HG03060 (cell line): ENCODE measurements around the gene NEK8.

Source experiments
- ATAC-seq: cut with Tn5 transposase; IDR thresholded peaks from one replicate; pipeline ENCODE4 v1.9.1; 2021; ENCODE audit warnings: low read depth, moderate number of reproducible peaks; ENCODE audit not compliant: unreplicated experiment

Gene NEK8

DNA sequence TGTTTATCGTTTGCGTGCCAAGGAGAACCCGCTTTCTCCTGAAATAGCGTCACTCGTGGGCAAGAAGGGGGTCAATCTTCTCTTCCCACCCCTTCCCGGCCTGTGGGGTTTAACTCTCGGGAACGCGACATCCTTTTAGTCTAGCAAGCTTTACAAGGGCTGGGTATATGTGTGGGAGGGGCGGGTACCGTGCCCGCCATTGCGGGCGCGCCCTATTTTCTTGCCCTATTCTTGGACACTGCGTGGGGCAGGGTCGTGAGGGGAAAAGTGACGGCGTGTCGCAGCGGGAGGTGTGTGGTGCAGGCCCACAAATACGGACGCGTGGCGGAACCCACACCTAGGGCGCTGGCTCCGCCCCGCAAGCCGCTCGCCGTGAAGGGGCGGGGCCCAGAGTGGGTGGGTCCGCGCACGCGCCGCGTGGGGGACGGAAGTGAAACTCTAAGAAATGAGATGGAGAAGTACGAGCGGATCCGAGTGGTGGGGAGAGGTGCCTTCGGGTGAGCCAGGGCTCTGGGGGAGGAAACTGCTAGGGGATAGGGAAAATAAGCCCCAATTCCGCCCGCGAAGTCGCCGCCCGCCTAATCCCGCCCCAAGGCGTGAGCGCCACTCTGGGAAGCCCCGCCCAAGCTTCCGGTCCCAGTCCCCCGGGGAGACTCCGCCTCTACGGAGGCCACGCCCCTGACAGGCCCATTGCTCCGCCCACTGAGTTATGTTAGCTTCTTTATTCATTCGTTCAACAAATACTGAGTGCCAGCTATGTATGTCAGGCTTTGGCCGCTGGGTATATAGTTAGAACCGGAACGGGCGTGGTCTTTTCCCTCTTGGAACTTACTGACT is at the start of gene NEK8:
Gene NEK8 (plus strand): TSS at position 425 of the 837 bp plus-strand sequence. CDS start 26 bp downstream, at position 451.
- ATAC-seq = peak; percentile 28

DNA sequence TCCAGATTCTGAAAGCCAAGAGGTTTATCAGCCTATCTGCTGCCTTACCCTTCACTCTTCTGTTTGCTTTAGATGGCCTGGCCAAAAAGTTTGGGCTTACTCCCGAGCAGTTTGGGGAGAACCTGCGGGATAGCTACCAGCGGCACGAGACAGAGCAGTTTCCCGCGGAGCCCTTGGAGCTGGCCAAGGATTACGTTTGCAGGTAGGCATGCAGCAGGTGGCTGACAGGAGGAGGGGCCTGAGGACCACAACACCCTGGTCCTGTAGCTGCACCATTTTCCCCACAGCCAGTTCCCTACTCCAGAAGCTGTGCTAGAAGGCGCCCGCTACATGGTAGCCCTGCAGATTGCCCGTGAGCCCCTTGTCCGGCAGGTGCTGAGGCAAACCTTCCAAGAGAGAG is 45.9 kb upstream of the NEK8 start:
- ATAC-seq = no peak

DNA sequence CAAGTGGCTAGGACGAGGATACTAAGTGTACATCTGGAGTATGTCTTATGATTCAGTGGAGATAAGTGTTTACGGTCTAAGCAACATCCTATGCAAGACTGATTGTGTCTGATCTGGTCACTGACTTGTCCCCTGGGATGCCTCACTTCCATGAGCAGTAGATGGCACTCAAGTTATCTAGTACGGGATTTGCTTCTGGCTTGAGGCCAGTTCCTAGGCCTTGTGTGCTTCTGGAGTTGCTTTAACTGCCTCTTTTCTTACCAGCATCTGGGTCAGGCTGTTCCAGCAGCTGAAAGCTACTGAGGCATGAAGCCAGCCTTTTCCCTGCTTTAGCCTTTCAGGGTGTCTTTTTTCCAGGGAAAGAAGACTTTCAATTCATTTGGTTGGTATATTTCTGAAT is 43.6 kb upstream of the NEK8 start:
- ATAC-seq = no peak

DNA sequence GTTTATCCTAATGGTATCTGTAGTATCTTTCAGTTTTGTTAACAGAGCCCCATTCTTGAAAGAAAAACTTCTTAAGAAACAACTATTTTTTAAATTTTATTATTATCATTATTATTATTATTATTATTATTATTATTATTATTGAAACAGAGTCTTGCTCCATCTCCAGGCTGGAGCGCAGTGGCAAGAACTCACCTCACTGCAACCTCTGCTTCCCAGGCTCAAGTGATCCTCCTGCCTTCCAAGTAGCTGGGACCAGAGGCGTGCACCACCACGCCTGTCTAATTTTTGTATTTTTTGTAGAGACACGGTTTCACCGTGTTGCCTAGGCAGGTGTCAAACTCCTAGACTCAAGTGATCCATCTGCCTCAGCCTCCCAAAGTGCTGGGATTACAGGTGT is 43.2 kb upstream of the NEK8 start:
- ATAC-seq = no peak

DNA sequence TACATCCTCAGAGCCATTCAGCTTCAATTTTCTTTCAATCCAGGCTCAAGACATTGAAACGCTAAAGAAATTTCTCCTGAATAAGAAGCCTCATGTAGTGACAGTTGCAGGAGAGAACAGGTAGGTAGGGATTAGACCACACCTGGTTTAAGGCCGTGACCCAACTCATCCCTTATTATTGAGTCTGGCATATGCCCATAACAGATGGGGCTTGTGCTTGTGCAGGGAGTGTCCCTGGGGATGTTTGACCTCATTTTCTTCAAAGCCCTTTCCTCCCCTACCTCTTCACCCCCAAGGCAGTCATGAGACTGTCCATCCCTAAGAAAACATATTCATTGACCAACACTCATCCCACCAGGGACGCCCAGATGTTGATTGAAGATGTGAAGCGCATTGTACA is 42.3 kb upstream of the NEK8 start:
- ATAC-seq = no peak

DNA sequence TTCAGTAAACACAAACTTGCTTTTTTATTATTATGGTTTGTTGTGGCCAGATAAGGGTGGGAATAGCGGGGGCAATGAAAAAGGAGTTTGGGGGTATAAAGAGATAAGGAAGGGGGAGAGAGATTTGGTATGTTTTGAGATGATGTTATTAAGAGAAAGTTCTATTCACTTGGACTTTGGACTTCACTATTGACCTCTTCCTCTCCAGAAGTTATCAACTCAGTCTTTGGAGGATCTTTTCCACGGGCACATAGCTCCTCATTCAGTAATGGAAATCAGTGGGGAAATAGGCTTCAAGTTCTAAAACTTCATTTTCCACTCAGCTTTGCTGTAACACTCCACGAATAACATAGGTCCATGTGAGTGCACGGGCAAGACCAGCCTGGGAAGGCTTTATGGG is 40.1 kb upstream of the NEK8 start:
- ATAC-seq = no peak

DNA sequence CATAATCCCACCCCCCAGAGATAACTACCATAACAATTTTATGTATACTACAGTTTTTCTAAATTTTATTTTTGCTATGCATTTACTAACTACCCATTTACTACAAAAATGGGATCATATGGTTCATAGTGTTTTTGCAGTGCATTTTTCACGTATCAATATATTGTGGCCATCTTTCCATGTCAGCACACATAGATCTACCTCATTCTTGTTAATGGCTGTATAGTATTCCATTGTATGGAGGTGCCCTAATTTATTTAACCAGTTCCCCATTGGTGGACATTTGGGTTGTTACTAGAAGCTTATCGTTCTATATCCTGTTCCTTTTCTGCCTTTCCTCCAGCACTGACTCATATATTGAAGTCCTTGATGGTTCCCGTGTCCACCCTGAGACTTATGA is 39.6 kb upstream of the NEK8 start:
- ATAC-seq = no peak

DNA sequence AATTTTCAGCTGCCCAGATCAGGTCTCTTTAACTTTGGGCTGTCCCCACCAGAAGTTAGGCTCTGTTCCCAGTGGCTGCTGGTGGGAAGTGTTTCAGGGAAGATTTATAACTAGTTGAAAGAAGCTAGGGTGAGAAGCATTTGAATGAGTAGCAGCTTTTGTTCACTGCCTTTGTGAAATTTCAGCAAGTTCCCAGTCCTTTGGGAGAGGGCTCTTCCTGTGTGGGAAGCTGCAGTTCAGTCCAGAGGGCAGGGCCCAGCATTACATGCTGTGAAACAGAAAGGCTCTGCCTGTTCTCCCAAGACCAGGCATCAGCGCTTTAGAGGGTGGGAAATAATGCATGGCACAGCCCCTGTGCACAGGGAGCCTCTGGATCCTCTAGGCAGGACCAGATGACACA is 34.7 kb upstream of the NEK8 start:
- no peak for ATAC-seq

DNA sequence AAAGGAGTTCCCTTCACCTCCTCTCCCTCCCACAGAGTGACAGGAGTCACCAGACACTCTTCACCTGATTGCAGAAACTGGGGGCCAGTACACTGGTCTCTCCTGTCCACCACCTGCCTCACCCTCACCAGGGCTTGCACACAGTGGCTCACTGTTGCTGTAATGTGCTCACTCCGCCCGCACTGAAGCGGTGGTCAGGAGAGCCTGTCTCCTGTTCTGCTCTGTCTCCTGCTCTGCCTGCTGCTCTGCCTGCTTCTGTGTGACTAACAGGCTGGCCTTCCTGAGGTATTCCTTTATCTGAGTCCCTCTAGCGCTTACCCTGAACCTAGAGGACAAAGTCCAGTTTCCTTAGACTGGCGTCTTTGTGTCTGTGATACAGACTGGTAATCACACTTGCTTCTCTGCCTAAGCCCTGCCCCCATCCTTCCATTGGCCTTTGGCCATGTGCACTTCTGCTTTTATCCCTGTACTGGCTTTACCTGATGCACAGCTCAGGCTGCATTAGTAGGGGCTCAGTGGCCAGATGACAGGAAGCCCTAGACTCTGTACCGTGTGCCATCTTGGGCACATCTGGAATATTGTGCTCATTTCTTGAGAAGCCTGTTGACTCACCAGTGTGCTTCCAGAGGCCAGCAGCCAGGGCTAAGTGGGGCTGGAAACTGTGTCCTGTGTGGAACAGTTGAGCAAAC is 30.2 kb upstream of the NEK8 start:
- ATAC-seq = no peak

DNA sequence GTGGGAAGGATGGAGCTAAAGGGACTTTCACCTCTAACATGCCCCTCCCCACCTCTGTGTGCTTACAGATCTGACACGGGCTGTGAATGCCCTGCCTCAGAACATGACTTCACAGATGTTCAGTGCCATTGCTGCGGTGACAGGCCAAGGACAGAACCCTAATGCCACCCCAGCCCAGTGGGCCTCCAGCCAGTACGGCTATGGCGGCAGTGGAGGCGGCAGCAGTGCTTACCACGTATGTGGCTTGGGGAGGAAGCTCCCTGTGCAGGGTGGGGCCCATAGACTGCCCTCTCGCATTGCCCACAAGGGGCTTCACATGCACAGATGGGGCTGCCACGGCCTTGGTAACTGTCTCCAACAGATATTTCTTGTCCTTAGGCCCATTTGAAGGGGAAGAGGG is 28.3 kb upstream of the NEK8 start:
- ATAC-seq = no peak

DNA sequence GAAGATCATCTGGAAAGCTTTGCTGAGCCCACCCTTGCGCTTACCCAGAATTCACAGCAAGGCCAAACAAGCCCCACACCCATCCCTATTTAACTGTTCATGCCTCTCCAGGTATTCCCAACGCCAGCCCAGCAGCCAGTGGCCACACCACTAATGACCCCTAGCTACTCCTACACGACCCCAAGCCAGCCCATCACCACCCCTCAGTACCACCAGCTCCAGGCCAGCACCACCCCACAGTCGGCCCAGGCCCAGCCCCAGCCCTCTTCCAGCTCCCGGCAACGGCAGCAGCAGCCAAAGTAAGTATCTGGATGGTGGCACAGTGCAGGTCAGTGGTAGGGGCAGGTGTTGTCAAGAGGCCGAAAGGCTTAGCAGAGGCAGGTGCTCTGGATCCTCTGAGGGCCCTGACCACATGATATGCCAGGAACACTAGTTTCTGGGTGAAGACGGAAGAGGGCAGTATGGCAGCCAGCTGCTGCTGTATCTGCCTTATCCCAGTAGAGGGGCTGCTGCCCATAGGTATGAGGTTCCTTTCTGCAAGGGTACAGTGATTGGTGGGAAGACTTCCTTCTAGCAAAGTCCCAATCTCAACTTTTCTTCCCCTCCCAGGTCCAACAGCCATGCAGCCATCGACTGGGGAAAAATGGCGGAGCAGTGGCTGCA is 27.6 kb upstream of the NEK8 start:
- ATAC-seq = no peak

DNA sequence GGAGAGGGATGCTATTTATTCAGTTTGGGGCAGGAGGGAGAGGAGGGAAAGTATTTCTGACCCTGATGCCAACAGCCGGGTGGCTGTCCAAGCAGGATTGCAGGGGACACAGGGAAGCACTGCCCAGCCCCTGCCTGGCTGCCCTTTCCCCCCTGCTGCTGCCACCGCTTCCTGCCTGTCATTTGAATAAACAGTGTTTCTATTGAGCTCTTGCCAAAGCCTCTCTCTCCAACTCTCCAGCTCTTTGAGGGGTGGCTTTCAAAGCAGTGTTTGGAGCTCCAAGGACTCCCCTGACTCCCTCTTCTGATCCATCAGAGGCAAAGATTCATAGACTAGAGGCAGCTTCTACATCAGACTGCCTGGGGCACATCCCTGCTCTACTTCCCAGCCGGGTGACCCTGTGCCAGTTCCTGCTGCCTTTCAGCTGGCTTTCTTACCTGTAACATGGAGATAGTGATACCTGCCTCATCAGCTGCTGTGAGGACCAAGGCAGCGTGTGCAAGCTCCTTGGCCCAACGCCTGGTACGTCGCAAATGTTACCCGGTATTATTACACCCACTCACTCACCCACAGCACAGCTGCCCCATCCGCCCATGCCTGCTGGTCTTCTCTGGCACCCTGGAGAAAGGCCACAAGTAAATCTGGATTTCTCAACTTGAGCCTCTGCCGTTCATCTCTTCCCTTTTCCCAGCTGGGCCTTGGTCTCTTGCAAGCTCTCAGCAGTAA is 26.4 kb upstream of the NEK8 start:
- no peak for ATAC-seq

DNA sequence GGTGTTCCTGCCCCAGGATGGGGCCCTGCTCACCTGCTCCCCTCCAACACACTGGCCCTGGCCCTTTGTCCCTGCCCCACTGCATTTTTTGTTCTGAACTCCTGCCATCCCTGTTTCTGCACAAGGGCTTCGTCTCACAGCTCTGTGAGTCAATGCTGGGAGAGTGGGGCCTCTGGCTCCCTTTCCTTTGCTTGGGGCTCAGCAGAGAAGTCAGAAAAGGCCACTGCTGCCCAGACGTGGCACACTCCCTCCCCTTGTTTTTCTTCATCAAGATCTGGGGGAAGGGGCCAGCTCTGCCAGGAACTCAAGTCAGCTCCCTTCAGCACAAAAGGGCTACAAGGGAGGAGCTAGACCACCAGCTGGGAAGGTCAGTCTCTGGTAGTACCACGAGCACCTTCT is 25.8 kb upstream of the NEK8 start:
- ATAC-seq = no peak

DNA sequence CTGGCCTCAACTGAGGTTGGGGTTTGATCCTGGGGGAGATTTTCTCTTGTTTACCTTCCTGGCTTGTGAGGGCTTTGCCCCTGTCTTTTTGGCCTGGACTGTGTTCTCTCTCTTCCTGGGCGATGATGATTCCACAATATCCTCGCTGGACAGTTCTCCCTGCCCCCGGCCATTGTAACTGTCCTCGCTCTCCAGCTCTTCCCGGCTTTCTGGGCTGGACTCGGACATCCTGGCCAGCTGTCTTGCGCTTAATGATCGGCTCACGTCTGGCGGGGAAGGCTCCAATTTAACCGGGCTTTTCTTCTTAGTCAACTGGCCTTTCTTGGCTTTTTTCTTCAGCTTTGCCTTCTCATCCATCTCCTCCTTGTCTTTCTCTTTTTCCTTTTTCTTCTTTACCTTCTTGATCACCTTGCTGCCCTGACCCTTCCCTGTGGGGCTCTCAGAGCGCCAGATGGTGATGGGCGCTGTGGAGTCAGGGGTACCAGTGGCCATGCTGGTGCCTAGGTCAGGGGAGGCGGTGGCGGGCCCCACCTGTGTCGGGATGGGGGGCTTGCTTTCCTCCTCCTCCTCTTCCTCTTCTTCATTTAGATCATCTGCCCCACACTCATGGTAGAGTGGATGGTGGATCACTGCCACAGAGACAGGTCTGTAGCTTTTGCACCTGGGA is 24.9 kb upstream of the NEK8 start:
- ATAC-seq = no peak

DNA sequence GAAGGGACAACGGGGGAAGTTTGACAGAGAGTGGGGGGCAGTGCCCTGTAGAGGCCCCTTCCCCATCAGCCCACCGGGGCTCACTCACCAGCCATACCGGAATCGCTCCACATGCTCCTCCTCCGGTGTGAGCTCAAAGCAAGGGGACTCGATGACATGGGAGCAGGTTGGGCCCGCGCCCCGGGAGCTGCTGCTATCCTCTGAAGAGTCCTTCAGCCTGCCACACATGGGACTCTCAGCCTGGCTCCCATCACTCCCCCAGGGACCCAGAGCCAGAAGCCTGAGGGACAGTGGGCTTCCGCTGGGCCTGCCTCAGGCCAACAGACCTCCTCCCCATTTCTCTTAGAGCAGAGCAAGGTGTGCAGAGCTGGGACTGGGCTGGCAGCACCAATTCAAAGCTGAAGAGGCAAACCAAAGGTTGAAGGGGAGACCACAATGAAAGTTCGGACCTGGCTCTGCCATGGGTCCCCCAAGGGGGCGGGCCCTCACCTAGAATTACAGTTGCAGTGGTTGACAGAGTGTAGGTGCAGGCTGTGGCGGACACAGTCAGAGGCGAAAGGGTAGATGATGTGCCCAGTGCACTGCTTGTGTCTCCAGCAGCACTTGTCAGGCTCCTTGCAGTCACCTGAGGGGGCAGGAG is 24.2 kb upstream of the NEK8 start:
- no peak for ATAC-seq

DNA sequence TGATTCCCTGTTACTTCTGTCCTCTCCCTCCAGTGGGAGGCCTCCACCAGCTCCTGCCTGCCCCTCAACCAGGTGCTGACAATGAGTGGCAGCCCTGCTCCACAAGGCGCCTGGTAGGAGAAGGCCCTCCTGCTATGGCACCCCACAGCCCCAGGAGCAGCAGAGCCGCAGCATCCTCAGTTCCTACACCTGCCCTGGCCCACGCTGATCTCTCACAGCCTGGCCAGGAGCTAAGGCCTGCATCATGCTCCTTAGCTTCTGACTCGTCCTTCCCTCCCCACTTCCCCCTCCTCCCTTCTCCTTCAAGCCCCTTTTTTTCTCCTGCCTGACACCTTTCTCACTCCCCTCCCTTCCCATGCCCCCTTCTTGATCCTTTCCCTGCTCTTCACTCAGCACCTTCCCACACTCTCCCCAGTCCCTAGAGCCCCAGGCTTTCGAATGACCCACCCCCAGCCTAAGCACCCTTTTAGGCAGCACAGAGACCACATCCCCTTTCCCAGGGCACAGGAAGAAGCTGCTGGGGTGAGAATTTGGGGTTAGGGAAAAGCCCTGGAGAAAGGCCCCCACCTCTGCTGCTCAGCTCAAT is 23.4 kb upstream of the NEK8 start:
- no peak for ATAC-seq

DNA sequence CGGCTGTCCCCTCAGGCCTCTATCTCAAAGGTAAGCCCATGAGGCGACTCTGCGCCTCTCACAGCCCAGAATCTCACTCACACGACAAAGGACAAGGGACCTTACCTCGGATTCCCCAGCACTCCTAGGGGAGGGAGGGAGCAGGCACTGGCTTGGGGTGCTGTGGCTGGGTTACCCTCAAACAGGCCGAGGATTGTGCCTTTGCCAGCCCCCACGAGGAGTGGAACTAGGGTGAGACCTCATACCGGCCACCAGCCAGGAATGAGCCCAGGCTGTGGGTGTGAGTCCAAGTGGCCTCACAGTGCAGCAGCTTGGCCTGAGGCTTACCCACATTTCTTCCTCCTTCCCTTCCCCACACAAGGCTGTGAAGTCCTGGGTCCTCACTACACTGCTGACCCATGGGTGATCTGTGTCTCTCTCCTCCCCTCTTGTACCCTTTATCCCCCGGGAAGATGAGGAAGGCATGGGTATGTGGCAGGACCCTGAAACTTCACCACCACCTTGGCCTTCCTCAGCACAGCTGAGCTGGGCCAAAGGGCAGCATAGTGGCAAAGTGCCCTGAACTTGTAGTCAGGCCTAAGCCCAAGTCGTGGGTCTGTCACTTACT is 22.8 kb upstream of the NEK8 start:
- no peak for ATAC-seq

DNA sequence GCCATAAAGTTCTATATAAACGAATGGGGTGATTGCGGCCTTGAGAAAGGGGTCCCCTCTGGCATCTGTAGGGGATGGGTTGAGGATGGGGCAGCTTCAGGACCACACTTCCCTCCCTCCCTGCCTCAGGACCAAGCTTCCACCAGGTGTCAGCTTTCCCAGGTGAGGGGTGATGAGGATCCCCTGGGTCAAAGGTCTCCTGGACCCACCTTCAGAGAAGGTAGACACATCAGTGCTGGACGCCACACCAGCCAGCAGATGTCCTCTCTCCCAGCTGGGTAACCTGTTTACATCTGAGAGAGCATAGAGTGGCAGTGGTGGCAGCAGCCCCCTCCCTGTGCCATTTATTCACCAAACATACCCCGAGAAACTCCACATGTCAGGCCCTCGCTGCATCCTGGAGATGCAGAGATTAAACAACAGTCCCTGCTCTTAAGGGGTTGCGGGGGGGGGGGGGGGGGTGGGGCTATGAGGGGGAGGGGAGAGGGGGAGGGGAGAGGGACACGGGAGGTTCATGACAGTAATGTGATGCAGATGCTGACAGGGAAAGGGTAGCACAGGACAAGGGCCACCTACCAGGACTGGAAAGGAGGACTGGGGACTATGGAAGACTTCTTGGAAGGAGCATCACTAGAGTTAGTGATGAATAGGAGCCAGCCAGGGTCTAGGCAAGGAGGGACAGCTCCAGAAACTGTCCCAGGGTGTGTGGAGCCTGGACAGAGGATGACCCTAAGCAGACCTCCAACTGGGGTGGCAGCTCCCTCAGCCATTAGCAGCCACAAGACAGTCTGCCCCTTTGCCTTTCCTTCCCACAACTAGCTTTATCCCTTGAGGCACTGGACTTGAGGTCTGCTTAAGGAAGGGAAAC is 21.9 kb upstream of the NEK8 start:
- ATAC-seq = no peak
